Thymus (tissue), 14 donors: ENCODE results near the gene OR2B2. TPM values are rescaled to one million over a fixed set of nuclear protein-coding genes. Genes with fewer than 3 reads are reported as not detected.
"Not testable (repeated sequence)": the region's sequence is repeated elsewhere in the genome, so short reads cannot be mapped to it uniquely, and the experiment has no call there.

Experiments
- DNase-seq, 9 donors: peaks; one replicate each; pipeline ENCODE4 v3.0.0-alpha.2; 2013; ENCODE audit warnings: low spot score in 9 of 9, low read depth in 6 of 9, missing footprints in 1 of 9
- H3K27ac ChIP-seq, 2 donors: one replicate each; pipeline ENCODE4 v1.5.1; 2013; ENCODE audit warnings: control low read depth in 1 of 2, low read depth in 1 of 2, low read length in 1 of 2, mild to moderate bottlenecking in 1 of 2, moderate library complexity in 1 of 2
- H3K27me3 ChIP-seq, 2 donors: one replicate each; pipeline ENCODE4 v1.5.1; 2013; ENCODE audit warnings: low read length in 1 of 2; ENCODE audit not compliant: control insufficient read depth in 2 of 2, insufficient read depth in 1 of 2
- H3K36me3 ChIP-seq, 2 donors: one replicate each; pipeline ENCODE4 v1.5.1; 2013; ENCODE audit warnings: low read length in 1 of 2, mild to moderate bottlenecking in 1 of 2, moderate library complexity in 1 of 2; ENCODE audit not compliant: control insufficient read depth in 2 of 2, insufficient read depth in 2 of 2
- H3K4me1 ChIP-seq, 2 donors: one replicate each; pipeline ENCODE4 v1.5.1; 2013; ENCODE audit warnings: low read length in 2 of 2; ENCODE audit not compliant: control insufficient read depth in 2 of 2, insufficient read depth in 2 of 2
- H3K4me3 ChIP-seq, 2 donors: one replicate each; pipeline ENCODE4 v1.5.1; 2013; ENCODE audit warnings: low read length in 2 of 2, control low read depth in 1 of 2, mild to moderate bottlenecking in 1 of 2
- H3K9me3 ChIP-seq, 2 donors: one replicate each; pipeline ENCODE4 v1.5.1; 2013; ENCODE audit warnings: low read length in 1 of 2, mild to moderate bottlenecking in 1 of 2; ENCODE audit not compliant: control insufficient read depth in 2 of 2, insufficient read depth in 1 of 2
- WGBS: extraction: QIAGEN DNeasy Blood & Tissue Kit; methylation state at CpG from one replicate; pipeline ENCODE4 v1.1.7; 2013; 5-methylcytosine and 5-hydroxymethylcytosine counted together
- long read RNA-seq, 10 donors: transcript quantifications; one replicate each; lab custom pipeline, GENCODE V29; 2026
- polyA plus RNA-seq: library from polyadenylated mRNA; stranded (reverse); fragments of 200-250 nt; gene quantifications from one replicate; pipeline ENCODE4 v1.2.3, GENCODE V29; 2013
- total RNA-seq: library from RNA; stranded (reverse); fragments of 120-200 nt; gene quantifications from one replicate; pipeline ENCODE4 v1.2.4, GENCODE V29; 2013
- donor health status: healthy.

The OR2B2 gene
- total RNA-seq (not detected), polyA plus RNA-seq (not detected)
- long read RNA-seq, donor 1: 0 reads
- long read RNA-seq, donor 2: 0 reads
- long read RNA-seq, donor 3: 0 reads
- long read RNA-seq, donor 4: 0 reads
- long read RNA-seq, donor 5: 0 reads
- long read RNA-seq, donor 6: 0 reads
- long read RNA-seq, donor 7, partial matches to known transcripts: 0 of 1 reads
- long read RNA-seq, donor 7, other reads (novel, unspliced or antisense): 0 of 1 reads
- long read RNA-seq, donor 8: 0 reads
- long read RNA-seq, donor 9: 0 reads
- long read RNA-seq, donor 10: 0 reads

DNA sequence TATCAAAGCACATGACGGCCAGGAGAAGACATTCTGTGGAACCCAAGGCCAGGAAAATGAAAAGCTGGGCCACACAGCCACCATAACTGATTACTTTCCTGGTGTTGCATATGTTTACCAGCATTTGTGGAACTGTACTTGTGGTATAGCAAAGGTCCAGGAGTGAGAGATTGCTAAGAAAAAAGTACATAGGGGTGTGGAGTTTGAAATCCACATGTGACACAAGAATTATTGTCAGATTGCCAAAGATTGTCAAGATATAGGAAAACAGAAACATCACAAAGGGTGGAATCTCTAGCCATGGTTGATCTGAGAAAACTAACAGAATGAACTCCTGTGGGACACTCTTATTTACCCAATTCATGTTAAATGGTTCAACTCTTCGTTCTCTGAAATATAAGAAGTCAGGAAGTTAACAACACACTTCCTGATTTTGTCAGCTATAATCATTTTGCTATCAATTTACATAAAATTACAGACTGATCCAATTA is at the start of gene OR2B2:
OR2B2 (minus strand) TSS at position 441 of the 491 bp plus-strand sequence; CDS start at position 364, 77 bp downstream.
- H3K27ac ChIP-seq: no peak within 1 kb of the TSS
- no peak within 1 kb of the TSS for H3K4me3 ChIP-seq
- DNase-seq: no peak
- no peaks in the 10 kb centered on the region for H3K36me3 ChIP-seq
- H3K9me3 ChIP-seq: no peaks in the 10 kb centered on the region
- H3K4me1 ChIP-seq: no peaks in the 10 kb centered on the region
- 83% methylated on average over 2 of the region's 2 CpGs for WGBS
- H3K27me3 ChIP-seq: no peaks in the 10 kb centered on the region

DNA sequence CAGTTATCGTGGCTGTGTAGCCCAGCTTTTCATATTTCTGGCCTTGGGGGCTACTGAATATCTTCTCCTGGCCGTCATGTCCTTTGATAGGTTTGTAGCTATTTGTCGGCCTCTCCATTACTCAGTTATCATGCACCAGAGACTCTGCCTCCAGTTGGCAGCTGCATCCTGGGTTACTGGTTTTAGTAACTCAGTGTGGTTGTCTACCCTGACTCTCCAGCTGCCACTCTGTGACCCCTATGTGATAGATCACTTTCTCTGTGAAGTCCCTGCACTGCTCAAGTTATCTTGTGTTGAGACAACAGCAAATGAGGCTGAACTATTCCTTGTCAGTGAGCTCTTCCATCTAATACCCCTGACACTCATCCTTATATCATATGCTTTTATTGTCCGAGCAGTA is 45.3 kb upstream of the OR2B2 start:
- WGBS: 88% methylated on average over 4 of the region's 4 CpGs
- Histone ChIP-seq H3K4me1 (no peaks in the 10 kb centered on the region), H3K9me3 (no peaks in the 10 kb centered on the region), H3K27ac (no peak overlapping the region), H3K27me3 (peaks cover 0 to 3% of the 10 kb centered on the region in 2 donors), H3K36me3 (no peaks in the 10 kb centered on the region), H3K4me3 (no peak overlapping the region)
- no peak for DNase-seq

DNA sequence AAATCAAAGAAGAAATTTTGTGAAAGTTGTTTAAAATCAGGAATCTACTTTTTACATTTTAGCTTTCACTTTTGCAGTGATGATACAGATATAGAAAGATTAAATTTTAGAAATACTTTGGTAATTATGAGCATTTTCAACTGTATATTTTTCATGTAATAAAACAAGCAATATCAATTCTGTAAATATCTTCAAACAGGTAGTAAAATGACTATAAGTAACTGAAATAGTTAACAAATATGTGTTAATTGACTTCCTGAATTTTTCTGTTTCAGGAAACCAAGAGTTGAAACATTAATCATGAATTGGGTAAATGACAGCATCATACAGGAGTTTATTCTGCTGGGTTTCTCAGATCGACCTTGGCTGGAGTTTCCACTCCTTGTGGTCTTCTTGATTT is 44.7 kb upstream of the OR2B2 start, which contains the start of gene OR2B6:
OR2B6 (plus strand) TSS at position 301 of the 400 bp plus-strand sequence; CDS start at position 301, 0 bp downstream.
- H3K4me1 ChIP-seq: no peaks in the 10 kb centered on the region
- no peak for DNase-seq
- no peak within 1 kb of the TSS for H3K4me3 ChIP-seq
- no peaks in the 10 kb centered on the region for H3K36me3 ChIP-seq
- H3K9me3 ChIP-seq: no peaks in the 10 kb centered on the region
- no peak within 1 kb of the TSS for H3K27ac ChIP-seq
- 2% methylated on average over 1 of the region's 1 CpG for WGBS
- H3K27me3 ChIP-seq: peaks cover 0 to 3% of the 10 kb centered on the region in 2 donors

DNA sequence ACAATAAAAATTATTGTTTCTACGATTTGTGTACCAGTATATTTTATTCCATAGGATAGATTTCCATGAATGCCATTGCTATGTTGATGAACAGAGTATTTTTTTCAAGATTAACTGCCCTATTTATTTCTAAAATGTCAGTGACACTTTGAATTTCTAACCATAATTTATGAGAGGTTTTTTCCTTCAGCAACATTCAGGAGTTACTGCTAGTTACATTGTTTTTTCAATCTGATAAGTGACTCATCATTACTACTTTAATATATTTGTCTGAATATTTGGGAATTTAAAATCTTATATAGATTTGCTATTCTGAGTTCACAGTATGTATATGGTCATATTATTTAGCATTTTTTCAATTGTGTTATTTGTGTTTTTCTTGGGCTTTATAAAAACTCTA is 38.8 kb upstream of the OR2B2 start:
- Histone ChIP-seq H3K4me3 (no peak overlapping the region), H3K4me1 (no peaks in the 10 kb centered on the region), H3K27me3 (peaks cover 0 to 3% of the 10 kb centered on the region in 2 donors), H3K27ac (no peak overlapping the region), H3K9me3 (no peaks in the 10 kb centered on the region), H3K36me3 (no peaks in the 10 kb centered on the region)
- DNase-seq: no peak
- 83% methylated on average over 1 of the region's 1 CpG for WGBS

DNA sequence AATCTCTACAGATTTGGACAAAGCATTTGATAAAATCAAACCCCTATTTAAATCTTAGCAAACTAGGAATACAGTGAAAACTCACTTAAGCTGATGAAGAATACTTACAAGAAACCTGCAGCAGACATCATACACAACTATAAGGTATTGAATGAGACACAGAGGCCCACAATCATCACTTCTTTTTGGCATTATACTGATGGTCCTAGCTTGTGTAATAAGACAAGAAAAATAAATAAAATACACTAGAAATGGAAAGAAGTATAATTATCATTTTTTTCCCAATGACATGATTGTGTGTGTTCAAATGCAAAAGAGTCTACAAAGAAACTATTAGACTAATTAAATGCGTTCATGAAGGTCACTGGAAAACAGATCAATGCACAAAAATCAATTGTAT is 36.0 kb upstream of the OR2B2 start:
- Histone ChIP-seq H3K36me3 (no peaks in the 10 kb centered on the region), H3K9me3 (no peaks in the 10 kb centered on the region), H3K27ac (no peak overlapping the region), H3K4me3 (no peak overlapping the region), H3K27me3 (peaks cover 0 to under 1% of the 10 kb centered on the region in 2 donors), H3K4me1 (no peaks in the 10 kb centered on the region)
- no peak for DNase-seq
- WGBS: 91% methylated on average over 1 of the region's 1 CpG

DNA sequence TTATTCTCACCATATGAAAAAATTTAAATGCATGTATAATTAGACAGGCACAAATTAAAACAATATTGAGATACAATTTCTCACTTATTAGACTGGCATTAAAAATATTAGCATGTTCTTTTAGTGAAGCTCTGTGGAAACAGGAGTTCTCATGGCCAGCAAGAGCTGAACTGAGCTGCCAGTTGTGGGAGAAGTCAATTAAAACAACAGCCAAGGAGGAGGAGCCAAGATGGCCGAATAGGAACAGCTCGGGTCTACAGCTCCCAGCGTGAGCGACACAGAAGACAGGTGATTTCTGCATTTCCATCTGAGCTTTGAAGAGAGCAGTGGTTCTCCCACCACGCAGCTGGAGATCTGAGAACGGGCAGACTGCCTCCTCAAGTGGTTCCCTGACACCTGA is 30.9 kb upstream of the OR2B2 start:
- DNase-seq, H3K27me3 ChIP-seq, H3K4me3 ChIP-seq, H3K4me1 ChIP-seq, H3K9me3 ChIP-seq, H3K27ac ChIP-seq, H3K36me3 ChIP-seq: not testable (repeated sequence)
- 55% methylated on average over 6 of the region's 6 CpGs for WGBS

DNA sequence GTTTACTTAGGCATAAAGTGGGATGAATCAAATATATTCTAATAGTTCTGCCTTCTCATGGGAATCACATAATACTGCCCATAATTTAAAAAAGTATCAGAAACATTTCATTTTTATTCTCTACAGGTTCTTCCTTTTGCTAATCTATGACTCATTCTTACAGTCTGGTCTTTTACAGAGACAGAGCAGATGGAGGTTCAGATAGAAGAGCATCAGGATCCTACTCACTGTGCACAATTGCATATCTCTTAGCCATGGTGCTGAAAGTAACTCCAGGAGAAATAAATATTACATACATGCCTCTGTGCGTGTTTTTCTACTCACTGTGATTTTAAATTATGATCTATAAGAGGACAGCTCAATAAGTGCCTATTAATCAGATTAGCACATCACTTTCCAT is 28.6 kb upstream of the OR2B2 start:
- H3K4me3 ChIP-seq: no peak overlapping the region
- 90% methylated on average over 1 of the region's 1 CpG for WGBS
- no peaks in the 10 kb centered on the region for H3K36me3 ChIP-seq
- H3K27ac ChIP-seq: no peak overlapping the region
- H3K9me3 ChIP-seq: no peaks in the 10 kb centered on the region
- no peak for DNase-seq
- H3K27me3 ChIP-seq: no peaks in the 10 kb centered on the region
- no peaks in the 10 kb centered on the region for H3K4me1 ChIP-seq

DNA sequence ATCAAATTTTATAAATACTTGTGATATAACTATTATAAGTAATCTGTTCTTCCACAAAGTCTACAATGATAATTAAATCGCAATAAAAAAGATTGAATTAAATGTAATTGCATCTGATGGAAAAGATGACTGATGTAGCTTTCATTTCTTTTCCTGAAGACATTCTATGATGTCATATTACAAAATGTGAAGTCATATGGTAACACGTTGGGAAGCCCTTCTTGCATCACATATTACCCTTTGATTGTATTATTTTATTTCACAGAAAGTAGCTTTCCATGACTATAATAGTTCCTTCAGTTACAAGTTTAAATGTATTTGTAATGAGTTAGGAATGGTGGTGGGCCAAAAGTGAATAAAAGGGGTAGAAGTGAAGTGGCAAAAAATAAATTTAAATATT is 19.0 kb upstream of the OR2B2 start:
- DNase-seq: no peak
- no peak overlapping the region for H3K4me3 ChIP-seq
- no peaks in the 10 kb centered on the region for H3K36me3 ChIP-seq
- H3K4me1 ChIP-seq: no peaks in the 10 kb centered on the region
- no peaks in the 10 kb centered on the region for H3K27me3 ChIP-seq
- H3K9me3 ChIP-seq: no peaks in the 10 kb centered on the region
- WGBS: 92% methylated on average over 2 of the region's 2 CpGs
- H3K27ac ChIP-seq: no peak overlapping the region

DNA sequence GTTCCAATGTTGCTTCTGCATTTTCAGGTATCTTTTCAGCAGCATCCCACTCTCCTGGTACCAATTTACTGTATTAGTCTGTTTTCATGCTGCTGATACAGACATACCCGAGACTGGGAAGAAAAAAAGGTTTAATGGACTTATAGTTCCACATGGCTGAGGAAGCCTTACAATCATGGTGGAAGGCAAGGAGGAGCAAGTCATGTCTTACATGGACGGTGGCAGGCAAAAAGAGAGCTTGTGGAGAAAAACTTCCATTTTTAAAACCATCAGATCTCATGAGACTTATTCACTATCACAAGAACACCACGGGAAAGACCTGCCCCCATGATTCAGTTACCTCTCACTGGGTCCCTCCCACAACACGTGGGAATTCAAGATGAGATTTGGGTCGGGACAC is 17.7 kb upstream of the OR2B2 start:
- H3K4me1 ChIP-seq, H3K4me3 ChIP-seq, H3K27ac ChIP-seq, H3K9me3 ChIP-seq, DNase-seq, H3K27me3 ChIP-seq, H3K36me3 ChIP-seq: not testable (repeated sequence)
- 92% methylated on average over 5 of the region's 5 CpGs for WGBS
